COLO668 (cell line): ENCODE data around the gene ATP8A1.
"Not testable (repeated sequence)": the region's sequence is repeated elsewhere in the genome, so short reads cannot be mapped to it uniquely, and the experiment has no call there.

Source experiments
- DNase-seq: peaks from one replicate; lab custom pipeline; 2025; ENCODE audit not compliant: unreplicated experiment; lab: John Stamatoyannopoulos, UW

ATP8A1 gene

DNA sequence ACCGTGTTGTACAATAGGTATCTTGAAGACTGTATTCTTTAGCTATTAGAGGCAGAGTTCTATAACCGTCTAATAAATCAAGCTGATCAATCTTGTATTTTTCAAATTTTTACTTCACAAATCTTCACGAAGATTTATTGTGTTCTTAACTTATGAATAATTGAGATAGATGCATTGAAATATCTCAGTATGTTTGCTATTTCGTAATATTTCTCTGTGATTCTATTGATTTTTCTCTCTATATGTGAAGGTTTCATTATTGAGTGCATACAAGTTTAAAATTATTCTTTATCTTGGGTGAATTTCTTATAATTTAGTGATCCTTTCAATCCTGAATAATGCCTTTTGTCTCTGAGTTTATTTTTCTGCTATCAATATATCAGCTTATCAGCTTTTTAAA is 279.4 kb downstream of the ATP8A1 start:
- DNase-seq: no peak

DNA sequence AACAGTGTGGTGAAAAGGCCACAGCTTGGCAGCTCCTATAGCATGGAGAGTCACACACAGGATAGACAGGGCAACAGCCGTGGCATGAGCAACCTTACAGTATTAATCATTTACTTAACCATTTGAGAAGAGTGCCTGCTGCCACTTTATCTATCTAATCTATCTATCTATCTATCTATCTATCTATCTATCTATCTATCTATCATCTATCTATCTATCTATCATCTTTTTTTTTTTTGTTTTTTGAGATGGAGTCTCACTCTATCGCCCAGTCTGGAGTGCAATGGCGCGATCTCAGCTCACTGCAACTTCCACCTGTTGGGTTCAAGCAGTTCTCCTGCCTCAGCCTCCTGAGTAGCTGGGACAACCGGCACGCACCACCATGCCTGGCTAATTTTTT is 284.6 kb downstream of the ATP8A1 start:
- DNase-seq: not testable (repeated sequence)

DNA sequence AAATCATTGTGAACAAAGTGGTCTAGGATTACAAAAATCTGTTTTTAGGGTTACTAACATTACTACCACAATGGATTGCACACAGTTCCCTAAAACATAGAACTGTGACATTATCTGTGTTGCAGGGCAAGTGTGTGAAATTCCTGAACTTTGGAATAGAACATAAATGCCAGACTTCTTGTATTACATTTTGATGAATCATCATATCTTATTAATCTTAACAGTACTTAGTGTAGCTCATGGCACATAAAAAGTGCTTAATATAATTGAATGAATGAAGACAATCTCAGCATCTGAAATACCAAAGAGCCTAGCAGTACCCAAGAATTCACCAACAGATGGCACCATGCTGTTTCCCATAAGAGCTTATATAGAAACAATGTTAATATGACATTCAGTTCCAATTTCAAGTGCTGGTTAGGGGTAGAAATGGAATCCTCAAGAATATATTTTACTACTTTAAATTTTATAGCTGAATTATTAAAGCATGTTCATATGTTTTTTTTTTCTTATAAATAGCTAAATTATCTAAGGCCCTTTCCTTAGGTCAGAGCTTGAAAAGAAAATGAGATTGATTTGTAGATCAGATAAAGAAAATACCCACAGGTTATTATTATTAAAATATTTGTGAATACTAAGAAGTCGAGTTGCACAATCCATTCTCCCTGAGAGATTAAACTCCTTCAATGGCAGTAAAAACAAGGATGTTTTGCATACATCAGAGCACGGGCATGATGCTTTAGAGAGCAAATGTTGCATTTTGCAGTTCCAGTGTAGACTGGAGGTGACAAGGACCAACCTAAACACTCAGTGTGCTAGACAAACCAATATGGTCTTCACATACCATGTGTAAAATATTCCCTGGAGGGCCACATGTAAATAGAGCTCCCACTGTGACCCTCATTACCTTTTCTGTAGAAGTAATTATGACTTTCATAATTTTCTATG is 285.3 kb downstream of the ATP8A1 start:
- DNase-seq: peak; percentile 13

DNA sequence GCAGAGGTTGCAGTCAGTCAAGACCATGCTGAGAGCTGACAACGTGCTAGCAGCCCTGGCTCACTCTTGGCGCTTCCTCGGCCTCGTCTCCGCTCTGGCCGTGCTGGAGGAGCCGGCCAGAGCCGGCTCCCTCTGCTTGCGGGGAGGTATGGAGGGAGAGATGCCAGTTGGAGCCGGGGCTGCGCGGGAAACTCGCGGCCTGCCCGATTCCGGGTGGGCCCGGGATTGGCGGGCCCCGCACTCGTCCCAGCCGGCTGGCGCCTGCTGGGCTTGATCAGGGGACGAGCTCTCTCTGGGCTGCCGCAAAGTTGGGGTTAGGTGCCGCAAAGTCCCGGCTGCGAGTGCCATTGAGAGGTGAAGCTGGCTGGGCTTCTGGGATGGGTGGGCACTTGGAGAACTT is 287.4 kb downstream of the ATP8A1 start:
- DNase-seq: no peak

DNA sequence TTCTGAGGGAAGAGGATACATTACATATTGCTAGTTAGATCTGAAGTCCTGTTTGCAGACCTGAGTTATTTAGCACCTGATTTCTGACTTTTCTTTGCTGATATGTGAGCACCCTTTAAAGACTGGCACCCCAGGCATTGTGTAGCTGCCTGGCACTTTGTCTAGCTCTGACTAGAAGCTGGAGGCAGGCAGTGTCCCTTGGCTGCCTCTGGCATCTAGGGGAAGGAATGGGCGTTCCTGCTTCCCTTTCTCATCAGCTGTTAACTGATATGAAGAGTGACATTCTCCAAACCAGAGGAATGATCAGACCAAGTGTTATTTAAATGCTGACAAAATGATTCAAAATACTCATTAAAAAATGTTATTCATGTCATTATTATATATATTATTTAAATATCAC is 289.9 kb downstream of the ATP8A1 start:
- no peak for DNase-seq

DNA sequence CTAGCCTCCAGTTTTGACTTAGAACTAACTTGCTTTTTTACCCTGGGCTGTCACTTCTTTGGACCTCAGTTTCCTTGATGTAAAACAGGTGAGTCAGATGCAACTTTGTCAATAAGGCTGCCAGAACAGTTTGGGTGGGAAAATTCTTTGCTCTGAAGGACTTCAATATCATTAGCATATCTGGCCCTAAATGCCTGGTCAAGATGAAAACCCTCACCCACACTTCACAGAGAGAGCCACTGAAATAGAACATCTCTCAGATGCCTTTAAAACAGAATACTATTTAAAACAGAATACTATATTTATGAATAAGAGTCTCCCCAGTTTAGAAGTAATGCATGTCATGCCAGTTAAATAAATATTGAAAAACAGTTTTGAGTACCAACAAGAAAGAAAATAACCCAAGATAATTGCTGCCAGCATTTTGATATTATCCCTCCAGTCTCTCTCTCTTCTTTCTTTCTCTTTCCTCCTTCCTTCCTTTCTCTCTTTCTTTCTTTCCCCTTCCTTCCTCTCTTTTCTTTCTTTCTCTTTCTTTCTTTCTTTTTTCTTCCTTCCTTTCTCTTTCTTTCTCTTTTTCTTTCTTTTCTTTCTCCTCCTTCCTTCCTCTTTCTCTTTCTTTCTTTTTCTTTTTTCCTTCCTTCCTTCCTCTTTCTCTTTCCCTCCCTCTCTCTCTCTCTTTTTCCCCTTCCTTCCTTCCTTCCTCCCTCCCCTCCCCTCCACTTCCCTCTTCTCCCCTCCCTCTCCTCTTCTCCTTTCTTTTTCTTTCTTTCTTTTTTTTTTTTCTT is 292.4 kb downstream of the ATP8A1 start:
- DNase-seq: no peak

DNA sequence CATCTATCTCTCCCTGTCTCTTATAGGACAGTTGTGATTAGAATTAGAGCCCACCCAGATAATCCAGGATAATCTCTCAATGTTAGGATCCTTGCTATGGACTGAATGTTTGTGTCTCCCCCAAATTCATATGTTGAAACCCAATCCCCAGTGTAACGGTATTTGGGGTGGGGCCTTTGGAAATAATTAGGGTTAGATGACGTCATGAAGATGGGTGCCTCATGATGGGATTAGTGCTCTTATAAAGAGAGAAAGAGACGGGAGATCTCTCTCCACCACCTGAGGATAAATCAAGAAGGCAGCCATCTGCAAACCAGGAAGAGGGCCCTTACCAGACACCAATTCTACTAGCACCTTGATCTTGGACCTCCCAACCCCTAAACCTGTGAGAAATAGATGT is 293.3 kb downstream of the ATP8A1 start:
- no peak for DNase-seq

DNA sequence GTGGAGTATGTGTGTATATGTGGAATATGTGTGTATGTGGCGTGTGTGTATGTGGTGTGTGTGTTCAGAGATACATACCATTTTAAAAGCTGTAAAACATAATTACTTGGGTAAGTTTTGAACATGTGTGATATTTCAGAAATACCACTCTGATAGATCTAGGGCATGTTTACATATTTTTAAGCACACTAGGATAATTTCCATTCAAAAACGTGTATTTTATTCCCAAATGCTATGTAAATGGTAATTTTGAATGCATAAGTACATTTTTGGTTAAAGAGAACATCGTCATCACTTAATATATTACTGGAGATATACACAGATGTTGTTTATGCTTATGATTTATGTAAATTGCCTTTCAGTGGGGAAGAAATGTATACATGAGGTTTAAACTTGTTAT is 294.3 kb downstream of the ATP8A1 start:
- no peak for DNase-seq

DNA sequence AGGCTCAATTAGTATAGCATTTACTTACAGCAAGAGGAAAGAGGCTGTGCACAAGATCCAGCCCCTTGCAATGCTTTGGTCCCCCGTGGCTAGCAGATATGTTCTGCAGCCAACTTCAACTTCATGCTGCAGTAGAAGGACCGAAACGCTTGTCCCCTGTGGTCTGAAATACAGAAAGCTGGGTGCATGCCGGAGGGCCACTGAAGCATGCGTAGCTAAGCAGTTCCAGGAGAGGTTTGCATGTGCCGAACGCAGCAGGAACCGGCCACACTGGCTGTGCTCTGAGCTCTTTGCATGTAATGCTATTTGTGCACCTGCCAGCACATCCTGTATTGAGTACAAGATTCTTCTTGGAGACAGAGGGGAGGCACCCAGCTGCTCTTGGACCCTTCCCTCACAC is 295.4 kb downstream of the ATP8A1 start:
- DNase-seq: no peak

DNA sequence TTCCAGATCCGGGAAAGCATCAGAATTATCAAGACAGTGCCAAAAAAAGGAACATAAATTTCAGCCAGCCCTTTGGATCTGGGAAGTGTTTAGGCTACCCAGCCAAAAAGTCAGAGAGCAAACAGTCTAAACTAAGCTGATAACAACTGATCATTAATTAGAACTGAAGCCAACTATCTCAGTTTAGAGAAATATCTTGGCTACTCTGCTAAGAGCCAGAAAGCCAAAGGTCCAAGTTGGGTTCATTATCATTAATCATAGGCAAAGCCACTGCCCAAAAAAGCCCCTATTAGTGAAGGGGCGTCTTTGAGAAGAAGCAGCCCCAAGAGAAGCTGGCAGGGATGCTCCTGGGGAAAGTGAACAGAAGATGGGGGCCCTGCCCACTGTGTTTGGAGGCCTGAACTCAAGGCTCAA is 296.6 kb downstream of the ATP8A1 start:
- no peak for DNase-seq

DNA sequence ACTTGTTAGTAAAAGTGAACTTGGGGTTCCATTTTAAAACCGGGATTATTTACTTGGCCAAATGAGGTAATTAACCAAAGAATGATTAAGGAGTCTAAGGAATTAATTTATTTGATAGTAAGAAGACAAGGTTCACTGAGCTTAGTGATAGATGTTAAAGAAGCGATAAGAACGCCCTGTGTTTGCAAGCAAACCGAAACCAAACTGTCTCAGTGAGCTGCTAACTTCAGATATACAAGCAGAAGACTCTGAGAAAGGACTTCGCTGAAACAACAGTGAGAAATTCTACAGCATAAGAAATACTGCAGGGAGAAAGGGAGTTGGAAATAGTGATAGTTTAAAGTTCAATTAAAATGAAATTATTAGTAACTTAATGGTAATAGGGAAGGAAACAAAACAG is 297.2 kb downstream of the ATP8A1 start:
- no peak for DNase-seq
